ENCODE results near the gene NCF1. TPM values are rescaled to one million over a fixed set of nuclear protein-coding genes. Genes with fewer than 3 reads are reported as not detected.

NCF1 gene
- polyA plus RNA-seq, 3 donors = 489 to 1,218 (median 508) TPM

Other genes starting within 250 kb of the NCF1 start
- 10 to 100 TPM; 20.9 to 87.8 (median 28.2) TPM for gene GTF2I, start 116.3 kb upstream of the NCF1 start, polyA plus RNA-seq
- gene GTF2IRD2, start 77.6 kb downstream of the NCF1 start, polyA plus RNA-seq = 10 to 100 TPM in 2 of 3 donors, 1 to 10 TPM in 1; 7.3 to 12.7 (median 11.3) TPM
- 1 to 10 TPM in 1 of 3 donors, under 1 TPM in 2; 0.29 to 2.4 (median 0.79) TPM for gene CASTOR2, start 190.7 kb downstream of the NCF1 start, polyA plus RNA-seq